ENCODE measurements around the gene DNAH17.

DNA sequence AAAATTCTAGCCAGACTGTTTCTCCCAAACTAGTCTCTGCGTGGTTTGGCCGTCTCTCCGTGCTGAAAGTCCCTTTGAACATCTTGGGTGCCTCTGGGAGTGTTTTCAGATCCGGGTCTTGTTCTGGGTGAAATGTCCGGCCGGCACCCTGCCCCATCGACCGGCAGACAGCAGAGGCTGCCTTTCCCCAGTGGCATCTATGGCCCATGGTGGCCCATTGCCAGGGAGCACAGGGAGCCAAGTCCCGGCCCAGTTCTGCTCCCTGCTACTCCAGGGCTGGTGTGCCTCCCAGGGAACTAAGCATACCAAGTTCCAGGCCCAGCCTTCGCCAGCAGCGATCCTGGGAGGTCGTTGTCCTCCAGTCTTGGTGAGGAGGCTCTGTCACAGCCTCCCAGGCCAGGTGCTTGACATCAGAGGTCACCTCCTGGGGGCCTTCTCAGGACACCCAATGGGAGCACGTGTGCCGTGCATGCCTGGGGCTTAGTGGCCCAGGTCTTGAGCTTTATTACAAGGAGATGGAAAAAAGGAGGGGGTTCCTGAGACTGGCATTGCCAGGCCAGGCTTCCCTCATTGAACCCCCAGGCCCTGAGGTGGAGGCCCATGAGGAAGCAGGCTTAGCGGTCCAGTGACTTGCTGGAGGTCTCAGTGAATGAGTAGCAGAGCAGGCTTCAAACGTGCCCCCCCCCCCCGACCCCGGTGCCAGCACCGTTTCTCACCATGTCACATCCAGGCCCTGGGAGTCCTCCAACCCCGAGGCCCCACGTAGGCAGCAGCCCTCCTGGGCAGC is 144.8 kb downstream of the DNAH17 start:
- no peak for TF ChIP-seq CTCF (conservative IDR thresholded peaks at IDR 0.05; ENCODE audit: low read depth, low read length)
- no peak for TF ChIP-seq EZH2 (IDR thresholded peaks at IDR 0.05; ENCODE audit: borderline replicate concordance, low read depth, low read length, poor library complexity, severe bottlenecking)
